Astrocyte of the spinal cord (primary cell): ENCODE measurements around the gene OR51B2.

Source experiments
- DNase-seq: peaks from one replicate; pipeline ENCODE4 v3.0.0; 2011; ENCODE audit warnings: low read depth, low spot score
- H3K4me3 ChIP-seq: 2 replicates; pipeline ENCODE4 v1.5.1; 2011; ENCODE audit warnings: low read depth, mild to moderate bottlenecking, low read length, moderate library complexity
- in situ Hi-C: cut with HindIII; loops from 2 replicates; pipeline ENCODE4 v1.10.0; 2017; ENCODE audit warnings: low sequenced_read_pairs
- TF ChIP-seq, protein P1 (sequence below): IDR thresholded peaks from 2 replicates; pipeline ENCODE4 v1.5.1; 2012; ENCODE audit warnings: low read depth, mild to moderate bottlenecking, low read length, inconsistent platforms

Gene OR51B2

DNA sequence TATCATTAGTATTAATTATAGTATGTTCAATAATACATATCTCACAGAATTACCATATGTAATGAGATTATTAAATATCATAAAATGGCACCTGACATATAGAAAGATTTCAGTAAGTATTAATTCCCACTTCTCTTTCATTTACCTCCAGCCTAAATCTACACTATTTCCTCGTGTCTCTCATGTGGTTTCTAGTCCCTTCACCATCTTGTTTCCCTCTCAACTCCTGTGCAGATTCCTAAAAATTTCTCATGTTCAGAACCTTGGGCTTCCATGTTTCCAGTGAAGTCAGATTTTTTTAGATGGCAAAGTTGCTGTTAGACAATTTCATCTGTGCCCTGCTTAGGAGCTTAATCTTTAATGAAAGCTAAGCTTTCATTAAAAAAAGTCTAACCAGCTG lies 40.2 kb downstream of the OR51B2 start:
- in situ Hi-C loops = no loop called here
- TF ChIP-seq, protein P1, sequence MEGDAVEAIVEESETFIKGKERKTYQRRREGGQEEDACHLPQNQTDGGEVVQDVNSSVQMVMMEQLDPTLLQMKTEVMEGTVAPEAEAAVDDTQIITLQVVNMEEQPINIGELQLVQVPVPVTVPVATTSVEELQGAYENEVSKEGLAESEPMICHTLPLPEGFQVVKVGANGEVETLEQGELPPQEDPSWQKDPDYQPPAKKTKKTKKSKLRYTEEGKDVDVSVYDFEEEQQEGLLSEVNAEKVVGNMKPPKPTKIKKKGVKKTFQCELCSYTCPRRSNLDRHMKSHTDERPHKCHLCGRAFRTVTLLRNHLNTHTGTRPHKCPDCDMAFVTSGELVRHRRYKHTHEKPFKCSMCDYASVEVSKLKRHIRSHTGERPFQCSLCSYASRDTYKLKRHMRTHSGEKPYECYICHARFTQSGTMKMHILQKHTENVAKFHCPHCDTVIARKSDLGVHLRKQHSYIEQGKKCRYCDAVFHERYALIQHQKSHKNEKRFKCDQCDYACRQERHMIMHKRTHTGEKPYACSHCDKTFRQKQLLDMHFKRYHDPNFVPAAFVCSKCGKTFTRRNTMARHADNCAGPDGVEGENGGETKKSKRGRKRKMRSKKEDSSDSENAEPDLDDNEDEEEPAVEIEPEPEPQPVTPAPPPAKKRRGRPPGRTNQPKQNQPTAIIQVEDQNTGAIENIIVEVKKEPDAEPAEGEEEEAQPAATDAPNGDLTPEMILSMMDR = no peak
- no peak for DNase-seq
- no peak overlapping the region for H3K4me3 ChIP-seq

DNA sequence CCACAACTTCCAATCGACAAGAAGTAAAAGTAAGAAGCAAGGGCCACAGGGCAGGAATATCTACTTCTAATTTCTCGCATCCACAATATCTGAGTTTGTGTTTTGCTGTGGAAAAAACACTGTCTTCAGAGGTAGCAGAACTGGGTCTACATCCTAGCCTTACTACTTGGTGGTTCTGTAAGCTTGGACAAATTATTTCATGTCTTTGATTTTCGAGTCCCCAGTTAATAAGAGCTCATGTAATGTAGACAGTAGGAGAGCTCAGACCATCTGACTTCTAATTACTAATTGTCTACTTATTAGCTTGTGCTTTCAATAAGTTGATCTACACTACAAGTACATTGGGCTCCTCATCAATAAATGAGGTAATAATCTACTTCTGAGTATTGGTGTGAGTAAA lies 41.0 kb downstream of the OR51B2 start:
- no peak overlapping the region for H3K4me3 ChIP-seq
- no peak for DNase-seq
- TF ChIP-seq, protein P1 = no peak
- in situ Hi-C loops = no loop called here

DNA sequence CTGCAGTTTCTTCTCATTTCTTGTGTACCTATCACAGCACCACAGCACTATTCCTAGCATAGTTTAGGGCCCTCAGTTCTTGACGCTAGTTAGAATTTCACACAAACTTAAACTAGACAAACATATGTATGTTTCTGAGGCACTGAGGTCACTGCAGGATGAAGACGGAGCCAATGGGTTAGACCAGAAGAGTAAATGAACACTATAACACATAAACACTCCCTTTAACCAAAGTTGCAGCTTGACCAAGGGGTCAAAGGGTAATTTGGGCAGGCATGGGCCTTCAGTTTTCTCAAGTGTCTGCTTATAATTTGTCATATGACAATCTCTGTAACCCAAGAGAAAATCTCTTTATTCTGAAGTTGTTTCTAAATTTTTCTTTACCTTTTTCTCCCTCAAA lies 41.5 kb downstream of the OR51B2 start:
- TF ChIP-seq, protein P1 = no peak
- no peak overlapping the region for H3K4me3 ChIP-seq
- in situ Hi-C loops = no loop called here
- no peak for DNase-seq

DNA sequence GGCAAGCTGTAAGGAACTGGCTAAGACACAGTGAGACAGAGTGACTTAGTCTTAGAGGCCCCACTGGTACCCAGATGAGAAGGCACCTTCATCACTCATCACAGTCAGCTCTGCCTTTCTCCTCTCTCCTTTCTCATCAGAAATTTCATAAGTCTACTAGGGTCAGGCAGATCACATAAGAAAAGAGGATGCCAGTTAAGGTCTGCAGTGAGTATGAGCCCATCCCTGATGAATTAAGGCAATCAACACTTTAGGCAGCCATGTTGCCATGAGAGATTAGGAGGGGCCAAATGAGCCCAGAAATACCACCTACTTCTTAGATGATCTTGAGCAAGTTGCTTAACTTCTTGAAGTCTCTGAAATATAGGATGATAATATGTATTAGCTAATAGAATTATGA lies 42.5 kb downstream of the OR51B2 start:
- TF ChIP-seq, protein P1 = no peak
- no peak overlapping the region for H3K4me3 ChIP-seq
- in situ Hi-C loops = no loop called here
- no peak for DNase-seq

DNA sequence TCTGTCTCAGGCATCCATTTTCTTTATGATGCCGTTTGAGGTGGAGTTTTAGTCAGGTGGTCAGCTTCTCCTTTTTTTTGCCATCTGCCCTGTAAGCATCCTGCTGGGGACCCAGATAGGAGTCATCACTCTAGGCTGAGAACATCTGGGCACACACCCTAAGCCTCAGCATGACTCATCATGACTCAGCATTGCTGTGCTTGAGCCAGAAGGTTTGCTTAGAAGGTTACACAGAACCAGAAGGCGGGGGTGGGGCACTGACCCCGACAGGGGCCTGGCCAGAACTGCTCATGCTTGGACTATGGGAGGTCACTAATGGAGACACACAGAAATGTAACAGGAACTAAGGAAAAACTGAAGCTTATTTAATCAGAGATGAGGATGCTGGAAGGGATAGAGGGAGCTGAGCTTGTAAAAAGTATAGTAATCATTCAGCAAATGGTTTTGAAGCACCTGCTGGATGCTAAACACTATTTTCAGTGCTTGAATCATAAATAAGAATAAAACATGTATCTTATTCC lies 43.5 kb downstream of the OR51B2 start:
- peak; percentile 99 for DNase-seq
- TF ChIP-seq, protein P1 = no peak
- no peak overlapping the region for H3K4me3 ChIP-seq
- in situ Hi-C loops = no loop called here

DNA sequence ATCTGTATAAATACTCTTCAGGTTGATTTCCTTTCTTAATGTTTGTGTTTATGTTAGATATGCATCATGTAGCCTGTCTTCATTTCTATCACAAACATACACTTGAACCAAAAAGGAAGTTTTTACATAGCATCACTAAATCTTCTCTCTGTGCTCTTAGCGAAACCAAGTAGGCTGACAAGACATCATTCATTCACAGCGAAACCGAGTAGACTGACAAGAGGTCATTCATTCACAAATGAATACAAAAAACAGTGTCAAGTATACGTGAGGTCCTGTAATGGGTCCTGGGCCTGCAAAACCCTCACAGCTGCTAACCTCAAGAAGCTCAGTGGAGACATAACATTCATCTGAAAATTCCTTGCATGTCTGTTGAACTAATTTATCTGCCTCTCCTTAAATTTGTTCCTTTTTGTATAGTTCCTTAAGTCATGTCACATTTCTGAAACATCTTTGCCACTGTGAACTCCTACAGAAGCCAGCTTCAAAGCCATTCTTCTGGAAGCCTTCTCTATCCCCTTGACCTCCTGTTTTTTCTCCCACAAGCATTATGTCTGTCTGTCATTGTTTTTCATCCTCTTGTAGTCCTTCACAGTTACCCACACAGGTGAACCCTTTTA lies 44.5 kb downstream of the OR51B2 start:
- no peak for DNase-seq
- in situ Hi-C loops = no loop called here
- no peak overlapping the region for H3K4me3 ChIP-seq
- TF ChIP-seq, protein P1 = no peak
